ENCODE results near the gene WDPCP.

DNA sequence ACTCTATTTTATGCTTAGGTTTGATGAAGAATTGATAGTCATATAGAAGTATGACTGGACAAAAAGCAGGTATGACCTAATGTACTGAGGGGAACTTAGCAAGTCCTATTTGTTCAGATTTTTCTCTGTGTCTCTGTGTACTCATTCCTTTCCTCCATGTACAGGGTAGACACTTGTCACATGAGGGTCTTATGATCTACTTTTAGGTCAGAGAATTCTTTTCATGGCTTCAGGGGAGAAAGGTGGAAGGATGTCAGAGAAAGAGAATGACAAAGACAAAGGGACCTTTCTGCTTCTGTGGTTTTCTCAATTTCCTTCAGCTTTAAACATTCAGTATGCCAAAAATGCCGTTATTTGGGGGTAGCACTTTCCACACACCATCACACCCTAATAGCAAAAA, 181.6 kb downstream of the WDPCP start:
- TF ChIP-seq, protein P1, sequence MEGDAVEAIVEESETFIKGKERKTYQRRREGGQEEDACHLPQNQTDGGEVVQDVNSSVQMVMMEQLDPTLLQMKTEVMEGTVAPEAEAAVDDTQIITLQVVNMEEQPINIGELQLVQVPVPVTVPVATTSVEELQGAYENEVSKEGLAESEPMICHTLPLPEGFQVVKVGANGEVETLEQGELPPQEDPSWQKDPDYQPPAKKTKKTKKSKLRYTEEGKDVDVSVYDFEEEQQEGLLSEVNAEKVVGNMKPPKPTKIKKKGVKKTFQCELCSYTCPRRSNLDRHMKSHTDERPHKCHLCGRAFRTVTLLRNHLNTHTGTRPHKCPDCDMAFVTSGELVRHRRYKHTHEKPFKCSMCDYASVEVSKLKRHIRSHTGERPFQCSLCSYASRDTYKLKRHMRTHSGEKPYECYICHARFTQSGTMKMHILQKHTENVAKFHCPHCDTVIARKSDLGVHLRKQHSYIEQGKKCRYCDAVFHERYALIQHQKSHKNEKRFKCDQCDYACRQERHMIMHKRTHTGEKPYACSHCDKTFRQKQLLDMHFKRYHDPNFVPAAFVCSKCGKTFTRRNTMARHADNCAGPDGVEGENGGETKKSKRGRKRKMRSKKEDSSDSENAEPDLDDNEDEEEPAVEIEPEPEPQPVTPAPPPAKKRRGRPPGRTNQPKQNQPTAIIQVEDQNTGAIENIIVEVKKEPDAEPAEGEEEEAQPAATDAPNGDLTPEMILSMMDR (IDR thresholded peaks at IDR 0.05): no peak
- no peak for TF ChIP-seq POLR2A (IDR thresholded peaks at IDR 0.05)

Measured in ovary (tissue), 3 donors.